IPS DF 6.9 (cell line): ENCODE measurements around the gene MGMT.

ENCODE experiments used
- DNase-seq: peaks from one replicate; pipeline ENCODE4 v3.0.0-alpha.2; 2013; ENCODE audit warnings: low read depth, low spot score
- H3K27ac ChIP-seq: one replicate; pipeline ENCODE4 v1.5.1; 2013; ENCODE audit warnings: low read length, control low read depth
- H3K27me3 ChIP-seq: 2 replicates; pipeline ENCODE4 v1.6.1; 2013; ENCODE audit warnings: mild to moderate bottlenecking, low read length; ENCODE audit not compliant: control insufficient read depth, insufficient read depth
- H3K36me3 ChIP-seq: 2 replicates; pipeline ENCODE4 v1.6.1; 2013; ENCODE audit warnings: low read length; ENCODE audit not compliant: control insufficient read depth, insufficient read depth
- H3K4me1 ChIP-seq: 2 replicates; pipeline ENCODE4 v1.6.1; 2013; ENCODE audit warnings: low read length; ENCODE audit not compliant: control insufficient read depth, insufficient read depth
- H3K4me3 ChIP-seq: 2 replicates; pipeline ENCODE4 v1.5.1; 2013; ENCODE audit warnings: mild to moderate bottlenecking, low read length
- H3K9me3 ChIP-seq: 2 replicates; pipeline ENCODE4 v1.6.1; 2013; ENCODE audit warnings: low read length, inconsistent platforms; ENCODE audit not compliant: control insufficient read depth, insufficient read depth
- WGBS: extraction: QIAGEN DNeasy Blood & Tissue Kit; methylation state at CpG from one replicate; pipeline ENCODE4 v1.1.7; 2013; ENCODE audit warnings: mixed read lengths, missing lambda C conversion rate; ENCODE audit not compliant: insufficient read length, insufficient coverage; 5-methylcytosine and 5-hydroxymethylcytosine counted together

Gene MGMT

DNA sequence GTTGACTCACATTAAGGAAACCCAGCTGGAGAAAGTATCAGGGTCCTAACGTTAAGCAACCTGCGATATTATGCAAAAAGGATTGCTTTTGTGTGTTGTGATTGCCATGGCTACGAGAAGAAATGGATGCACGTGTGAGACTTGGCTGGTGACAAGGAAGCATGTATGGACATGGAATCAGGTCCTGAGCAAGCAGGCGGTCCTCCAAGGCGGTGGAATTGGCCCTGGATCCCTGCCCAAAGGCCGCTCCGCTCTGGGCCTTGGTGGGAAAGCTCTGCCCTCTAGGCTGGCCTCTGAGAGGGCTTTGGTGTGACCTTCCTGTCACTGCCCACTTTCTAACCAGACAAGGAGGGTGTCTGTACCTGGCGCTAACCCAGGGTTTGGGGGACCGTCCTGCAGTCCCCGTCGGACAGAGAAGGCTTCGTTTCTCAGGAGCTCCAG lies 305.0 kb downstream of the MGMT start:
- Histone ChIP-seq H3K4me3 (no peak overlapping the region), H3K27ac (no peak overlapping the region), H3K9me3 (no peaks in the 10 kb centered on the region), H3K27me3 (no peaks in the 10 kb centered on the region), H3K4me1 (no peaks in the 10 kb centered on the region), H3K36me3 (no peaks in the 10 kb centered on the region)
- no CpG with 5 or more reads among the region's 13 CpGs for WGBS
- no peak for DNase-seq

DNA sequence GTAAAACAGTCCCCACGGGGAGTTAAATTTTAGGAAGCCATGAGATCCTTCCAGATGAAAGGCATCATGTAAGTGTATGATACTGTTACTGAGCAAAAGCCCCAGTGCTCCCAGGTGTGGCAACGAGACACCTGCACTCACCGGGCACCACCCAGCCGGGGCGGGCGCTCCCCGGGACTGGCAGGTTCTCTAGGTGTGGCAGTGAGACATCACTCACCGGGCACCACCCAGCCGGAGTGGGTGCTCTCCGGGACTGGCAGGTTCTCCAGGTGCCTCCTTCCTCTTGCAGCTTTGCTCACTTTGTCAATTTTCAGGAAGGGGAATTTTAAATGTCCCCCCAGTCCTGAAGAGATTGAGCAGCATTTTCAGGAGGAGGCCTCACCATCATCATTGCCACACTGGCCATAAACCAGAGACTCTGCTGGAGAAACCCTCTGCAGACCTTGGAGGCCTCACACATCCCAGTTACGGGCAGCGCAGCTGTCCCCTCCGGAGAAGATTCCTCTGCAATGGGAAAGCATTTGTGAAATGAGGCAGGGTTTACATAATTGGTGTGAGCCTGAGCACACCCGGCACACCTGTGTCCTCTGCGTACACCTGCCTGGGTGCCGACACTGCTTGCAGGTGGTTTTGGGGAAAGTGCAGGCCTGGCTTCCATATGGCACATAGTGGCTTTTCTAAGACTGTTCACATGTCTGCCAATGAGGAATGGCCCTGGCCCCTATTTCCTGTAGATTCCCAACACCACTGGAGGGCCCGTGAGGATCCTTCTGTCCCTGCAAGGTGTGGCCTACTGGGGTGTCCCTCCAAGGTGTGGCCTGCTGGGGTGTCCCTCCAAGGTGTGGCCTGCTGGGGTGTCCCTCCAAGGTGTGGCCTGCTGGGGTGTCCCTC lies 305.7 kb downstream of the MGMT start:
- no peaks in the 10 kb centered on the region for H3K4me1 ChIP-seq
- no peaks in the 10 kb centered on the region for H3K27me3 ChIP-seq
- no CpG with 5 or more reads among the region's 17 CpGs for WGBS
- H3K27ac ChIP-seq: no peak overlapping the region
- no peaks in the 10 kb centered on the region for H3K9me3 ChIP-seq
- H3K4me3 ChIP-seq: no peak overlapping the region
- DNase-seq: no peak
- H3K36me3 ChIP-seq: no peaks in the 10 kb centered on the region

DNA sequence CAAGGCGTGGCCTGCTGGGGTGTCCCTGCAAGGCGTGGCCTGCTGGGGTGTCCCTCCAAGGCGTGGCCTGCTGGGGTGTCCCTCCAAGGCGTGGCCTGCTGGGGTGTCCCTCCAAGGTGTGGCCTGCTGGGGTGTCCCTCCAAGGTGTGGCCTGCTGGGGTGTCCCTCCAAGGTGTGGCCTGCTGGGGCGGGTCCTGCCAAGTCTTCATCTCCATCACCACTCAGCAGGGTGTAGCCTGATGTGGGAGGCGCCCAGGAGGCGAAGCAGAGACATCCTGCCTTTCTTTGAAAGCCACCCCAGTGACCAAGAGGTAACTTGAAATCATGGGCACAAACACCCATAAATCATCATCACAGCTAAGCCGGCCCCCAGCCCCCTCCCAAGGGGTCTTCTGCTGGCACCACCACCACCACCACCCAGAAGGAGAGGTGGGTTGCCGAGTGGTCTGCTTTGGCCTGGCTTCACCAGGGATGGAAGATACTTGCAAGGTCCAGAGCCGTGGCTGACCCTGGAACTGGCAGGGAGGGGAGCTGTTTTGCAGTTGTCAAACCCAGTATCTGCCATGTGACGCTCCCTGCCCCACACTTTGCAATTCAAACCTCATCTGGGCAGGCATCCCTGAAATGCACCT lies 306.4 kb downstream of the MGMT start:
- Histone ChIP-seq H3K27ac (no peak overlapping the region), H3K9me3 (no peaks in the 10 kb centered on the region), H3K36me3 (no peaks in the 10 kb centered on the region), H3K4me3 (no peak overlapping the region), H3K4me1 (no peaks in the 10 kb centered on the region), H3K27me3 (no peaks in the 10 kb centered on the region)
- DNase-seq: no peak
- WGBS: no CpG with 5 or more reads among the region's 11 CpGs

DNA sequence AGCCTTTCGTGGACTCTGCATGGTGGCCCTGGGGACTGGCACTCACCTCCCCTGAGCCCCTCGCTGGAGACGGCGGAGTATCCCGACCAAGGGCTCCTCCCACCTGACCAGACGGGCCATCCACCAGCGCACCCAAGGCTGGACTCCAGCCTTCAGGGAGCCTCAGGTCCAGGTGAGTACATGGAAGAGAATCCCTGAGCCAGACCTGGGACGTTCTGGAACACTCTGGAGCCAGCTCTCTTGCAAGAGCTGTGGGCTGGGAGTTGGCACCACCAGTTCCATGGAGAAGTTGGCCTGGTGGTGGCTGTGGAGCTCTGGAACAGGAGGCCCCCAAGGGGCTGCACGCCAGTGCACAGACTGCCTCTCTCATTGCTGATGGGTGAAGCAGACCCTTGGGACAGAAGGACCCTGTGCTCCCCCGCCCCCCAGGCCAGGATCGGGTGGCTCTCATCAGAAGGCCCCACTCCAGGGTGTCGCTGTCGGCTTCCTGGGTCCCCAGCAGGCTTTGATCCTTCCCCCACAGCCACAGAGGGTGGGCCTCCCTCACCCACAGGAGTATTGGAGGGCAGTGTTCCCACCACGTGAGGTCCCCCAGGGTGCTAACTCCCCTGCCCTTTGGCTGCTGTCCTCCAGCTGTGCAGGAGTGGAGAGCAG lies 307.2 kb downstream of the MGMT start:
- DNase-seq: no peak
- Histone ChIP-seq H3K4me1 (no peaks in the 10 kb centered on the region), H3K4me3 (no peak overlapping the region), H3K9me3 (no peaks in the 10 kb centered on the region), H3K36me3 (no peaks in the 10 kb centered on the region), H3K27ac (no peak overlapping the region), H3K27me3 (no peaks in the 10 kb centered on the region)
- no CpG with 5 or more reads among the region's 14 CpGs for WGBS

DNA sequence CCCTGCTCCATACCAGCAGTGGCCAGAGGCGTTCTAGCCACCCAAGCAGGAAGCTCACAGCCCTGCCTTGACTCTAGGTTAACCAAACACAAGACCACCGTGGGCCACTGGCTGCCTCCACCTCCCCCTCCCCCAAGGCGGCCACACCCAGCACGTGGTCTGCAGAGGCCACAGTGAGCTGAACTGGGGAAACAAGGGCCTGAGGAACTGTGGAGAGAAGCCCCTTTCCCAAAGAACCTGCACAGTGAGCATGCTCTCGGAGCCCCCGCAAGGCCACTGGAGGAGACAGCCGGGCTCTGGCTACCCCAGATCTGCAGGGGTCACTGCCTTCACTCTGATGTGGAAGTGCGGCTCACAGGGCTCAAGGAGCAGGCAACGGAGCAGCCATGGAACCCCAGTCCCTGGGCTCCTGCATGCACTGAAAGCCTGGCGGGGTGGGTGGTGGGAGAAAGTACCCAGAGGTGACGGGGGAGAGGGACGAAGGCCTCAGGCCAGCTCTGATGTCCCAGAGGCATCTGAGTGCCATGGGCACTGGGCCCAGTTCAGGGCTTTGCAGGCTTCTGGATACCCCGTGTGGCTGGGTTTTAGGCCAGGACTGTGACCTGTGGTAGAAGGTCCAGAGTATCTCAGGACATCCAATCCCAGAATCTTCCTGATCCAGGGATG lies 307.8 kb downstream of the MGMT start:
- no peaks in the 10 kb centered on the region for H3K4me1 ChIP-seq
- no peaks in the 10 kb centered on the region for H3K36me3 ChIP-seq
- H3K27me3 ChIP-seq: no peaks in the 10 kb centered on the region
- WGBS: no CpG with 5 or more reads among the region's 13 CpGs
- no peaks in the 10 kb centered on the region for H3K9me3 ChIP-seq
- H3K4me3 ChIP-seq: no peak overlapping the region
- no peak for DNase-seq
- H3K27ac ChIP-seq: no peak overlapping the region

DNA sequence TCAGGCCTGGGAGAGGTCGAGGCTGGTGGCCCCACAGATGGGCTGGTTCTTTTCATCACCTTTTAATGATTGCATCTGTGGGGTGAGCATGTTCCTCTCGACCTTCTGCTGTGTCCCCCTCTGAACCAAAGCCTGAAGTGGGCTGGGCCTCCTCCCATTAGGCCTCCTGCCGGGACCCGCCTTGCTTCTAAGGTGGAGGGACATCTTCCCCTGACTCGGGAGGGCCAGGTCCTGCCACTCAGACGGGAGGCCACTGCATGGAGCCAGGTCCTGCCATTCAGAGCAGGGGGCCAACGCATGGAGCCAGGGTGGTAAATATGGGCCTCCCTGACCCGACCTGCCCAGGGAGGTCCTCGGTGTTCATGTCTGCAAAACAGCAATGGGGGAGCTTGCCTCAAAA lies 308.6 kb downstream of the MGMT start:
- Histone ChIP-seq H3K27me3 (no peaks in the 10 kb centered on the region), H3K9me3 (no peaks in the 10 kb centered on the region), H3K27ac (no peak overlapping the region), H3K4me1 (no peaks in the 10 kb centered on the region), H3K4me3 (no peak overlapping the region), H3K36me3 (no peaks in the 10 kb centered on the region)
- no CpG with 5 or more reads among the region's 9 CpGs for WGBS
- DNase-seq: no peak

DNA sequence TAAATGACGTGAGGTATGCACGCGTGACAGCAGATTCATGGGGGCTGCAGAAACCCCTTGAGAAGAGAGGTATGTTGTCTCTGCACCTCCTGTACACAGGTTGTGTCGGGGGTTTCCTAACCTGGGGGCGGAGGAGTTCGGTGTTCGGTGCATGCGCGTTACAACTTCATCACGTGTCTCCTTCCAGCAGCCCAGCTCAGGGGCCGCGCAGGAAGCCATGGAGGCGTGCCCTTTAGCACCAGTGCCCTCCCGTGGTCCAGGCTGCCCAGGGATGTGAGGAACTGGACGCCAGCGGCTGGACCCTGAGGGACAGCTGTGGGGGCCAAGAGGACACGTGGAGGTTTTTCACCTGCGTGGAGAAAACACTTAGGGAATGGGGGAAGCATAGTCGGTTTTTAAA lies 310.6 kb downstream of the MGMT start:
- Histone ChIP-seq H3K36me3 (no peaks in the 10 kb centered on the region), H3K4me3 (no peak overlapping the region), H3K27me3 (no peaks in the 10 kb centered on the region), H3K4me1 (no peaks in the 10 kb centered on the region), H3K27ac (no peak overlapping the region), H3K9me3 (no peaks in the 10 kb centered on the region)
- DNase-seq: no peak
- no CpG with 5 or more reads among the region's 19 CpGs for WGBS

DNA sequence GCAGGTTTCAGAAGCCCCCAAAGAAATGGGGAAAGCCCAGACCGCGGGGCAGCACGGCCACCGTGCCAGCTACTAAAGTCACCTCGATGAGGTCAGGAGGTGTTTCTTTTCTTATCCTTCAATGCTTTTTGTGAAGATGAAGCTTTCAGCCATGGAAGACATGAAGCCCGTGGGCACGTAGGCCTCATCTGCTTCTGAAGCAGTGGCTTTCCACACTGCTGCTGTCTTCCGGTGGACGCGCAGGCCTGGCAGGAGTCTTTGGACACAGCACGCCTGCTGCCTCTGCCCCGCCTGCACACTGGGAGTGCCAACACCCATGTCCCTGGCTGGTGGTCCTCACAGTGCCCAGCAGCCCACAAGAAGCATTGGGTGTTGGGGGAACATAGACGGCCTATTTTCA lies 311.5 kb downstream of the MGMT start:
- Histone ChIP-seq H3K27me3 (no peaks in the 10 kb centered on the region), H3K9me3 (no peaks in the 10 kb centered on the region), H3K4me3 (no peak overlapping the region), H3K4me1 (no peaks in the 10 kb centered on the region), H3K36me3 (no peaks in the 10 kb centered on the region), H3K27ac (no peak overlapping the region)
- no peak for DNase-seq
- WGBS: no CpG with 5 or more reads among the region's 13 CpGs

DNA sequence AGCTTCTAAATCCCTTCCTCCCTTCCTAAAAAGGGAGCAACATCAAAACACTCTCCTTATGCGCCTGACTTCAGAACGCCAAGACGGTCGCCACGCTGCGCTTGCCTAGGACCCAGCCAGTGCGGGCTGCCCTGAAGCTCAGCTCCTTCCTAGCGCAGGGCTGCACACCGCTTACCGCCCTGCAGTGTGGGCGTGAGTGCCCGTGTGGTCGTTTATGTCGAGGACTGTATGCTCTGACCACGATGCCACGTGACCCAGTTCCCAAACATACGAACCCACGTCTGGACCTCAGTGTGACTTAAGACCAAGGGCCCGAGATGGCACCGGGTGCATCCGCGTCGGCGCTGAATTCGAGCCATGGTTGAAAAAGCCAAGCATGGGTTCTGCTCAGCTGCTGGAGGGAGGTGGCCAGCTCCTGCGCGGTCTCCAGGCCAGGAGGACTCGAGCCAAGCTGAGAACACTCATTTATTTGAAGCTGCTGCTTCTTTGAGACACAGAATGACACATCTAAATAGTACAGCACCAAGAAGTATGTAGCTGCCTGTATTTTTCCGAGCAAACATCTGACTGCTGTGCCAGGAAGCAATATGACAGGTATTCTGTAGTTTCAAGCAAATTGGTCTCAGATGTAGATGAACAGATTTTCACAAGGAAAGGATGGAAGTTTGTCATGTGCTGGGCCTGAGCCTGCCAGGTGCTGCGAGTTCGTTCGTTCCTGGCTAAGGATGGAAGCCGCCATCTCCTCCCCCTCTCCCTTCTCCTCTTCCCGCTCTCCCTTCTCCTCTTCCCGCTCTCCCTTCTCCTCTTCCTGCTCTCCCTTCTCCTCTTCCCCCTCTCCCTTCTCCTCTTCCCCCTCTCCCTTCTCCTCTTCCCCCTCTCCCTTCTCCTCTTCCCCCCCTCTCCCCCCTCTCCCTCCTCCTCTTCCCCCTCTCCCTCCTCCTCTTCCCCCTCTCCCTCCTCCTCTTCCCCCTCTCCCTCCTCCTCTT lies 312.4 kb downstream of the MGMT start:
- Histone ChIP-seq H3K4me1 (no peaks in the 10 kb centered on the region), H3K27ac (no peak overlapping the region), H3K9me3 (no peaks in the 10 kb centered on the region), H3K36me3 (no peaks in the 10 kb centered on the region), H3K27me3 (no peaks in the 10 kb centered on the region), H3K4me3 (no peak overlapping the region)
- no CpG with 5 or more reads among the region's 35 CpGs for WGBS
- DNase-seq: no peak
